GM23338 (cell line): Measurements from ENCODE around the gene PADI1. TPM values are rescaled to one million over a fixed set of nuclear protein-coding genes. Genes with fewer than 3 reads are reported as not detected.

Experiments used
- ATAC-seq: fragments of 200-7000 bp; cut with Tn5 transposase; 3 replicates; pipeline ENCODE4 v1.9.1; 2020
- DNase-seq: peaks from one replicate; pipeline ENCODE4 v3.0.0-alpha.2; 2015; ENCODE audit warnings: low spot score
- H2AFZ ChIP-seq: fragments of 200-600 bp; sonication (generic); 2 replicates; pipeline ENCODE4 v1.8.0; 2016; ENCODE audit warnings: antibody characterized with exemption, mild to moderate bottlenecking, moderate library complexity
- H3F3A ChIP-seq: fragments of 200-600 bp; sonication (generic); replicated peaks from 2 replicates; pipeline ENCODE4 v1.8.0; 2017; ENCODE audit warnings: antibody characterized with exemption, mixed run types, low read depth
- H3K27ac ChIP-seq: fragments of 200-600 bp; sonication (generic); 2 replicates; pipeline ENCODE4 v1.6.1; 2016; ENCODE audit warnings: low read depth
- H3K27me3 ChIP-seq: fragments of 200-600 bp; sonication (generic); 2 replicates; pipeline ENCODE4 v1.8.0; 2016; ENCODE audit warnings: mild to moderate bottlenecking, mixed run types, moderate library complexity; ENCODE audit not compliant: insufficient read depth
- H3K36me3 ChIP-seq: fragments of 200-600 bp; sonication (generic); 2 replicates; pipeline ENCODE4 v1.8.0; 2016; ENCODE audit warnings: mild to moderate bottlenecking; ENCODE audit not compliant: insufficient read depth
- H3K4me1 ChIP-seq: fragments of 200-600 bp; sonication (generic); 2 replicates; pipeline ENCODE4 v1.8.0; 2016; ENCODE audit warnings: mild to moderate bottlenecking, moderate library complexity; ENCODE audit not compliant: insufficient read depth
- H3K4me2 ChIP-seq: fragments of 200-600 bp; sonication (generic); 2 replicates; pipeline ENCODE4 v1.7.1; 2017; ENCODE audit warnings: mixed run types
- H3K4me3 ChIP-seq: fragments of 200-600 bp; sonication (generic); 2 replicates; pipeline ENCODE4 v1.6.1; 2016; ENCODE audit warnings: mixed run types
- H3K79me2 ChIP-seq: fragments of 200-600 bp; sonication (generic); replicated peaks from 2 replicates; pipeline ENCODE4 v1.8.0; 2017; ENCODE audit warnings: mild to moderate bottlenecking; ENCODE audit not compliant: insufficient read depth
- H3K9me2 ChIP-seq: fragments of 200-600 bp; sonication (generic); 2 replicates; pipeline ENCODE4 v1.8.0; 2017; ENCODE audit not compliant: insufficient read depth
- H4K20me1 ChIP-seq: fragments of 200-600 bp; sonication (generic); replicated peaks from 2 replicates; pipeline ENCODE4 v1.8.0; 2017; ENCODE audit warnings: mild to moderate bottlenecking; ENCODE audit not compliant: insufficient read depth
- H3K27ac Mint-ChIP-seq: 2 replicates; pipeline ENCODE4 v1.8.0; 2020; ENCODE audit warnings: inconsistent platforms, mild to moderate bottlenecking, moderate library complexity, mixed read lengths
- H3K27me3 Mint-ChIP-seq: 3 replicates; pipeline ENCODE4 v1.8.0; 2022; ENCODE audit warnings: low read depth, mild to moderate bottlenecking, moderate library complexity, mixed read lengths, inconsistent platforms; ENCODE audit not compliant: insufficient read depth, poor library complexity
- H3K36me3 Mint-ChIP-seq: 3 replicates; pipeline ENCODE4 v1.8.0; 2021; ENCODE audit warnings: low read depth, mild to moderate bottlenecking, inconsistent platforms, moderate library complexity, mixed read lengths
- H3K4me1 Mint-ChIP-seq: 3 replicates; pipeline ENCODE4 v1.8.0; 2020; ENCODE audit warnings: mild to moderate bottlenecking, inconsistent platforms, mixed read lengths
- H3K4me3 Mint-ChIP-seq: 3 replicates; pipeline ENCODE4 v1.8.0; 2021; ENCODE audit warnings: moderate library complexity, mild to moderate bottlenecking, inconsistent platforms, mixed read lengths
- H3K9me3 Mint-ChIP-seq: 3 replicates; pipeline ENCODE4 v1.8.0; 2020; ENCODE audit warnings: moderate library complexity, mild to moderate bottlenecking, inconsistent platforms, mixed read lengths
- CREB1 ChIP-seq: fragments of 250-450 bp; sonication (Bioruptor Pico); IDR thresholded peaks from 2 replicates; pipeline ENCODE4 v1.5.0; 2020; ENCODE audit warnings: low read depth, mild to moderate bottlenecking, moderate library complexity
- ETS1 ChIP-seq: IDR thresholded peaks from 2 replicates; pipeline ENCODE4 v1.6.1; 2016; ENCODE audit warnings: antibody characterized with exemption
- EZH2 ChIP-seq: fragments of 200-600 bp; sonication (generic); IDR thresholded peaks from one replicate; pipeline ENCODE4 v1.8.0; 2017; ENCODE audit warnings: antibody characterized with exemption, mild to moderate bottlenecking, low read depth; ENCODE audit not compliant: unreplicated experiment
- EZH2phosphoT487 ChIP-seq: fragments of 200-600 bp; sonication (generic); IDR thresholded peaks from one replicate; pipeline ENCODE4 v1.8.1; 2018; ENCODE audit warnings: antibody characterized with exemption; ENCODE audit not compliant: unreplicated experiment
- JUNB ChIP-seq: IDR thresholded peaks from one replicate; pipeline ENCODE4 v1.6.1; 2016; ENCODE audit warnings: antibody characterized with exemption; ENCODE audit not compliant: unreplicated experiment
- NANOG ChIP-seq: IDR thresholded peaks from 2 replicates; pipeline ENCODE4 v1.6.1; 2016; ENCODE audit warnings: antibody characterized with exemption, borderline replicate concordance
- POLR2AphosphoS5 ChIP-seq: IDR thresholded peaks from 2 replicates; pipeline ENCODE4 v1.6.1; 2016; ENCODE audit warnings: antibody characterized with exemption, low read depth
- REST ChIP-seq: IDR thresholded peaks from one replicate; pipeline ENCODE4 v1.6.1; 2018; ENCODE audit warnings: antibody characterized with exemption; ENCODE audit not compliant: unreplicated experiment
- STAT1 ChIP-seq: IDR thresholded peaks from one replicate; pipeline ENCODE4 v1.6.1; 2016; ENCODE audit warnings: antibody characterized with exemption; ENCODE audit not compliant: unreplicated experiment
- ZNF114 ChIP-seq: fragments of 250-450 bp; sonication (Bioruptor Pico); IDR thresholded peaks from 2 replicates; pipeline ENCODE4 v1.5.0; 2020; ENCODE audit warnings: mild to moderate bottlenecking, moderate library complexity
- ZNF331 ChIP-seq: fragments of 250-450 bp; sonication (Bioruptor Pico); IDR thresholded peaks from 2 replicates; pipeline ENCODE4 v1.5.0; 2020; ENCODE audit warnings: low read depth, mild to moderate bottlenecking, moderate library complexity
- polyA plus RNA-seq: library from polyadenylated mRNA; unstranded; fragments of >200 nt; fragmentation: Nextera tagmentation; extraction: Ambion mirVana; gene quantifications from 2 replicates; pipeline ENCODE4 v1.2.1, GENCODE V29; 2016
- total RNA-seq: library from RNA; depleted of rRNA; stranded (reverse); fragments of >200 nt; shearing (Covaris generic); gene quantifications from 2 replicates; pipeline ENCODE4 v1.2.3, GENCODE V29; 2014
- TF ChIP-seq, protein P1 (sequence below): fragments of 250-450 bp; sonication (Bioruptor Pico); IDR thresholded peaks from 2 replicates; pipeline ENCODE4 v1.5.0; 2020; ENCODE audit warnings: mild to moderate bottlenecking, moderate library complexity
- TF ChIP-seq, protein P2 (sequence below), 2 experiments: fragments of 200-600 bp in 1 of 2; sonication (generic) in 1 of 2; conservative IDR thresholded peaks; 2 replicates each; pipeline versions ENCODE4 v1.5.1 to v1.6.1; 2016 to 2017; ENCODE audit warnings: antibody characterized with exemption in 2 of 2, low read depth in 2 of 2, mild to moderate bottlenecking in 2 of 2, moderate library complexity in 1 of 2

Gene PADI1
- total and polyA plus RNA-seq, 2 experiments from 2014 or later = 0.26 to 0.28 TPM

- H3K27ac Mint-ChIP-seq = no peak overlapping the region
- peaks cover 7% of the 10 kb centered on the region for H3K27me3 Mint-ChIP-seq
These were observed 90.4 kb downstream of the PADI1 start for GRCh38 chr1:17295292-17295691.

More at GRCh38 chr1:17295292-17295691, 90.4 kb downstream of the PADI1 start:
- H3K79me2 ChIP-seq = no peaks in the 10 kb centered on the region
- no peak overlapping the region for H3K4me3 Mint-ChIP-seq
- peaks cover 9% of the 10 kb centered on the region for H3K9me3 Mint-ChIP-seq
- H3K4me2 ChIP-seq = no peak overlapping the region
- H3K9me2 ChIP-seq = no peaks in the 10 kb centered on the region
- no peak overlapping the region for H3K4me3 ChIP-seq
- TF ChIP-seq STAT1 (no peak), NANOG (no peak), EZH2phosphoT487 (no peak), ZNF114 (CRISPR knock-in tag) (no peak), REST (no peak), CREB1 (CRISPR knock-in tag) (no peak), ZNF331 (CRISPR knock-in tag) (no peak), JUNB (no peak), ETS1 (no peak), EZH2 (no peak), POLR2AphosphoS5 (no peak)
- TF ChIP-seq, protein P1, sequence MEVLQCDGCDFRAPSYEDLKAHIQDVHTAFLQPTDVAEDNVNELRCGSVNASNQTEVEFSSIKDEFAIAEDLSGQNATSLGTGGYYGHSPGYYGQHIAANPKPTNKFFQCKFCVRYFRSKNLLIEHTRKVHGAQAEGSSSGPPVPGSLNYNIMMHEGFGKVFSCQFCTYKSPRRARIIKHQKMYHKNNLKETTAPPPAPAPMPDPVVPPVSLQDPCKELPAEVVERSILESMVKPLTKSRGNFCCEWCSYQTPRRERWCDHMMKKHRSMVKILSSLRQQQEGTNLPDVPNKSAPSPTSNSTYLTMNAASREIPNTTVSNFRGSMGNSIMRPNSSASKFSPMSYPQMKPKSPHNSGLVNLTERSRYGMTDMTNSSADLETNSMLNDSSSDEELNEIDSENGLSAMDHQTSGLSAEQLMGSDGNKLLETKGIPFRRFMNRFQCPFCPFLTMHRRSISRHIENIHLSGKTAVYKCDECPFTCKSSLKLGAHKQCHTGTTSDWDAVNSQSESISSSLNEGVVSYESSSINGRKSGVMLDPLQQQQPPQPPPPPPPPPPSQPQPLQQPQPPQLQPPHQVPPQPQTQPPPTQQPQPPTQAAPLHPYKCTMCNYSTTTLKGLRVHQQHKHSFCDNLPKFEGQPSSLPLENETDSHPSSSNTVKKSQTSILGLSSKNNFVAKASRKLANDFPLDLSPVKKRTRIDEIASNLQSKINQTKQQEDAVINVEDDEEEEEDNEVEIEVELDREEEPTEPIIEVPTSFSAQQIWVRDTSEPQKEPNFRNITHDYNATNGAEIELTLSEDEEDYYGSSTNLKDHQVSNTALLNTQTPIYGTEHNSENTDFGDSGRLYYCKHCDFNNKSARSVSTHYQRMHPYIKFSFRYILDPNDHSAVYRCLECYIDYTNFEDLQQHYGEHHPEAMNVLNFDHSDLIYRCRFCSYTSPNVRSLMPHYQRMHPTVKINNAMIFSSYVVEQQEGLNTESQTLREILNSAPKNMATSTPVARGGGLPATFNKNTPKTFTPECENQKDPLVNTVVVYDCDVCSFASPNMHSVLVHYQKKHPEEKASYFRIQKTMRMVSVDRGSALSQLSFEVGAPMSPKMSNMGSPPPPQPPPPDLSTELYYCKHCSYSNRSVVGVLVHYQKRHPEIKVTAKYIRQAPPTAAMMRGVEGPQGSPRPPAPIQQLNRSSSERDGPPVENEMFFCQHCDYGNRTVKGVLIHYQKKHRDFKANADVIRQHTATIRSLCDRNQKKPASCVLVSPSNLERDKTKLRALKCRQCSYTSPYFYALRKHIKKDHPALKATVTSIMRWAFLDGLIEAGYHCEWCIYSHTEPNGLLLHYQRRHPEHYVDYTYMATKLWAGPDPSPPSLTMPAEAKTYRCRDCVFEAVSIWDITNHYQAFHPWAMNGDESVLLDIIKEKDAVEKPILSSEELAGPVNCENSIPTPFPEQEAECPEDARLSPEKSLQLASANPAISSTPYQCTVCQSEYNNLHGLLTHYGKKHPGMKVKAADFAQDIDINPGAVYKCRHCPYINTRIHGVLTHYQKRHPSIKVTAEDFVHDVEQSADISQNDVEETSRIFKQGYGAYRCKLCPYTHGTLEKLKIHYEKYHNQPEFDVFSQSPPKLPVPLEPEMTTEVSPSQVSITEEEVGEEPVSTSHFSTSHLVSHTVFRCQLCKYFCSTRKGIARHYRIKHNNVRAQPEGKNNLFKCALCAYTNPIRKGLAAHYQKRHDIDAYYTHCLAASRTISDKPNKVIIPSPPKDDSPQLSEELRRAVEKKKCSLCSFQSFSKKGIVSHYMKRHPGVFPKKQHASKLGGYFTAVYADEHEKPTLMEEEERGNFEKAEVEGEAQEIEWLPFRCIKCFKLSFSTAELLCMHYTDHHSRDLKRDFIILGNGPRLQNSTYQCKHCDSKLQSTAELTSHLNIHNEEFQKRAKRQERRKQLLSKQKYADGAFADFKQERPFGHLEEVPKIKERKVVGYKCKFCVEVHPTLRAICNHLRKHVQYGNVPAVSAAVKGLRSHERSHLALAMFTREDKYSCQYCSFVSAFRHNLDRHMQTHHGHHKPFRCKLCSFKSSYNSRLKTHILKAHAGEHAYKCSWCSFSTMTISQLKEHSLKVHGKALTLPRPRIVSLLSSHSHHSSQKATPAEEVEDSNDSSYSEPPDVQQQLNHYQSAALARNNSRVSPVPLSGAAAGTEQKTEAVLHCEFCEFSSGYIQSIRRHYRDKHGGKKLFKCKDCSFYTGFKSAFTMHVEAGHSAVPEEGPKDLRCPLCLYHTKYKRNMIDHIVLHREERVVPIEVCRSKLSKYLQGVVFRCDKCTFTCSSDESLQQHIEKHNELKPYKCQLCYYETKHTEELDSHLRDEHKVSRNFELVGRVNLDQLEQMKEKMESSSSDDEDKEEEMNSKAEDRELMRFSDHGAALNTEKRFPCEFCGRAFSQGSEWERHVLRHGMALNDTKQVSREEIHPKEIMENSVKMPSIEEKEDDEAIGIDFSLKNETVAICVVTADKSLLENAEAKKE (CRISPR knock-in tag) = no peak
- TF ChIP-seq, protein P2, sequence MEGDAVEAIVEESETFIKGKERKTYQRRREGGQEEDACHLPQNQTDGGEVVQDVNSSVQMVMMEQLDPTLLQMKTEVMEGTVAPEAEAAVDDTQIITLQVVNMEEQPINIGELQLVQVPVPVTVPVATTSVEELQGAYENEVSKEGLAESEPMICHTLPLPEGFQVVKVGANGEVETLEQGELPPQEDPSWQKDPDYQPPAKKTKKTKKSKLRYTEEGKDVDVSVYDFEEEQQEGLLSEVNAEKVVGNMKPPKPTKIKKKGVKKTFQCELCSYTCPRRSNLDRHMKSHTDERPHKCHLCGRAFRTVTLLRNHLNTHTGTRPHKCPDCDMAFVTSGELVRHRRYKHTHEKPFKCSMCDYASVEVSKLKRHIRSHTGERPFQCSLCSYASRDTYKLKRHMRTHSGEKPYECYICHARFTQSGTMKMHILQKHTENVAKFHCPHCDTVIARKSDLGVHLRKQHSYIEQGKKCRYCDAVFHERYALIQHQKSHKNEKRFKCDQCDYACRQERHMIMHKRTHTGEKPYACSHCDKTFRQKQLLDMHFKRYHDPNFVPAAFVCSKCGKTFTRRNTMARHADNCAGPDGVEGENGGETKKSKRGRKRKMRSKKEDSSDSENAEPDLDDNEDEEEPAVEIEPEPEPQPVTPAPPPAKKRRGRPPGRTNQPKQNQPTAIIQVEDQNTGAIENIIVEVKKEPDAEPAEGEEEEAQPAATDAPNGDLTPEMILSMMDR (conservative IDR thresholded peaks at IDR 0.05; ENCODE audit: low read depth in 2 of 2) = no peak
- H3K4me1 Mint-ChIP-seq = no peaks in the 10 kb centered on the region
- H3K36me3 Mint-ChIP-seq = no peaks in the 10 kb centered on the region
- no peak overlapping the region for H2AFZ ChIP-seq
- no peak for ATAC-seq
- H3K27ac ChIP-seq = no peak overlapping the region
- no peaks in the 10 kb centered on the region; the same call in 1 of the 2 replicates for H3K36me3 ChIP-seq
- no peaks in the 10 kb centered on the region for H3K4me1 ChIP-seq
- H3F3A ChIP-seq = no peaks in the 10 kb centered on the region
- H3K27me3 ChIP-seq = no peaks in the 10 kb centered on the region
- H4K20me1 ChIP-seq = no peaks in the 10 kb centered on the region
- no peak for DNase-seq
